HEK293 (cell line): ENCODE measurements around the gene PABPC4L.

ENCODE experiments used
- CTCF ChIA-PET: fragments of 350-600 bp; formaldehyde crosslinking; extraction: SDS; loops from one replicate; lab custom pipeline; 2021; ENCODE audit warnings: antibody characterized with exemption; lab: Yijun Ruan, JAX
- POLR2A ChIA-PET: fragments of 300-600 bp; formaldehyde crosslinking; extraction: SDS; loops from one replicate; lab custom pipeline; 2020; ENCODE audit warnings: antibody characterized with exemption, inconsistent platforms; lab: Yijun Ruan, JAX
- H3K27ac ChIP-seq: fragments of 200-500 bp; sonication (Bioruptor generic); 2 replicates; pipeline ENCODE4 v1.5.1; 2014; ENCODE audit warnings: low read depth, low read length, control low read depth, inconsistent platforms; ENCODE audit errors: extremely low read depth
- H3K36me3 ChIP-seq, 2 experiments: fragments of 200-500 bp in 1 of 2; sonication (Bioruptor generic) in 1 of 2; 1 replicate in 1 of 2; 2 replicates in 1 of 2; pipeline ENCODE4 v1.5.1; 2014 to 2017; ENCODE audit warnings: inconsistent platforms in 2 of 2, low read length in 2 of 2; ENCODE audit not compliant: control insufficient read depth in 2 of 2, insufficient read depth in 1 of 2
- H3K4me1 ChIP-seq: fragments of 200-500 bp; sonication (Bioruptor generic); 2 replicates; pipeline ENCODE4 v1.5.1; 2014; ENCODE audit warnings: mild to moderate bottlenecking, low read length, inconsistent platforms; ENCODE audit not compliant: control insufficient read depth, insufficient read depth
- H3K4me3 ChIP-seq: 2 replicates; pipeline ENCODE4 v1.5.1; 2011; ENCODE audit warnings: low read depth, mild to moderate bottlenecking, control low read depth, low read length, moderate library complexity
- H3K9me3 ChIP-seq: fragments of 200-500 bp; sonication (Bioruptor generic); 2 replicates; pipeline ENCODE4 v1.5.1; 2014; ENCODE audit warnings: low read depth, low read length, inconsistent platforms; ENCODE audit not compliant: control insufficient read depth, insufficient read depth
- PRDM6 ChIP-seq: fragments of 450-650 bp; formaldehyde crosslinking; IDR thresholded peaks from 2 replicates; pipeline ENCODE4 v1.5.1; 2017; ENCODE audit warnings: missing biosample characterization, missing genetic modification characterization

Gene PABPC4L

GRCh38 chr4:134147941-134148340, 53.6 kb downstream of the PABPC4L start:
- H3K27ac ChIP-seq: no peak overlapping the region
- H3K9me3 ChIP-seq: no peaks in the 10 kb centered on the region
- CTCF ChIA-PET: no interaction called here
- H3K4me1 ChIP-seq: no peaks in the 10 kb centered on the region
- TF ChIP-seq PRDM6 (tag by site-specific recombination): no peak
- H3K36me3 ChIP-seq: no peaks in the 10 kb centered on the region
- POLR2A ChIA-PET: no interaction called here
- no peak overlapping the region for H3K4me3 ChIP-seq
